Tongue (tissue), 2 donors: ENCODE measurements around the gene VAC14. TPM values are rescaled to one million over a fixed set of nuclear protein-coding genes. Genes with fewer than 3 reads are reported as not detected.
"Not testable (repeated sequence)": the region's sequence is repeated elsewhere in the genome, so short reads cannot be mapped to it uniquely, and the experiment has no call there.

Source experiments
- DNase-seq: peaks from one replicate; pipeline ENCODE4 v3.0.0-alpha.2; 2015
- total RNA-seq: library from RNA; depleted of rRNA; stranded (reverse); fragments of >200 nt; gene quantifications from one replicate; pipeline ENCODE4 v1.2.3, GENCODE V29; 2014

Gene VAC14
- total RNA-seq, 1 donor from 2014 or later, result 23.8 TPM

- DNase-seq, result peak; percentile 45
These were observed 57.2 kb downstream of the VAC14 start for GRCh38 chr16:70743791-70744190.

- DNase-seq, result not testable (repeated sequence)
These were observed 58.0 kb downstream of the VAC14 start for GRCh38 chr16:70742967-70743366.

- DNase-seq, result no peak
These were observed 59.2 kb downstream of the VAC14 start for GRCh38 chr16:70741783-70742125.

- peak; percentile 63 for DNase-seq
These were observed 59.8 kb downstream of the VAC14 start for GRCh38 chr16:70740914-70741782.

- no peak for DNase-seq
These were observed 60.6 kb downstream of the VAC14 start for GRCh38 chr16:70740174-70740913.

GRCh38 chr16:70739389-70739788 lies 61.6 kb downstream of the VAC14 start:
- no peak for DNase-seq

GRCh38 chr16:70738083-70738977 lies 62.6 kb downstream of the VAC14 start:
- DNase-seq, result peak; percentile 87

GRCh38 chr16:70737377-70738082 lies 63.4 kb downstream of the VAC14 start:
- peak; percentile 94 for DNase-seq

- no peak for DNase-seq
These were observed 64.2 kb downstream of the VAC14 start for GRCh38 chr16:70736465-70737376.

- peak; percentile 92 for DNase-seq
These were observed 65.6 kb downstream of the VAC14 start for GRCh38 chr16:70735141-70735979.

- DNase-seq, result no peak
These were observed 66.3 kb downstream of the VAC14 start for GRCh38 chr16:70734522-70735095.

GRCh38 chr16:70730944-70731343 lies 70.0 kb downstream of the VAC14 start:
- DNase-seq, result peak; percentile 47

GRCh38 chr16:70730031-70730430 lies 70.9 kb downstream of the VAC14 start:
- DNase-seq, result peak; percentile 84

- DNase-seq, result no peak
These were observed 71.7 kb downstream of the VAC14 start for GRCh38 chr16:70729292-70729691.

GRCh38 chr16:70728150-70728549 lies 72.8 kb downstream of the VAC14 start:
- no peak for DNase-seq

- peak; percentile 95 for DNase-seq
These were observed 74.0 kb downstream of the VAC14 start for GRCh38 chr16:70726892-70727361.

- DNase-seq, result peak; percentile 94
These were observed 74.8 kb downstream of the VAC14 start for GRCh38 chr16:70725912-70726828.
